A549 (cell line): ENCODE data around the gene STX16. TPM values are rescaled to one million over a fixed set of nuclear protein-coding genes. Genes with fewer than 3 reads are reported as not detected.
A peak's percentile ranks its signal among the peaks of the same experiment; 100 is the strongest.

Source experiments
- ATAC-seq, 2 experiments: fragments of 200-7000 bp in 1 of 2; fragments of >200 bp in 1 of 2; cut with Nextera tagmentation in 1 of 2; cut with Tn5 transposase in 1 of 2; 3 replicates each; pipeline versions ENCODE4 v1.8.0 to v1.9.1; 2018 to 2020; ENCODE audit warnings: mild to moderate bottlenecking in 1 of 2, moderate library complexity in 1 of 2
- CTCF ChIA-PET: fragments of 300-600 bp; sonication (Branson Sonifier 250); formaldehyde crosslinking; extraction: SDS; loops from one replicate; lab custom pipeline; 2021; ENCODE audit warnings: antibody characterized with exemption, inconsistent platforms; lab: Yijun Ruan, JAX
- POLR2A ChIA-PET: fragments of 350-600 bp; formaldehyde crosslinking; extraction: SDS; loops from one replicate; lab custom pipeline; 2021; ENCODE audit warnings: antibody characterized with exemption, inconsistent platforms; lab: Yijun Ruan, JAX
- DNase-seq, 2 experiments: peaks; one replicate each; pipeline versions ENCODE4 v3.0.0 to v3.0.0-alpha.2; 2011 to 2016; ENCODE audit warnings: low read depth in 1 of 2, low spot score in 1 of 2
- FAIRE-seq: peaks from 2 replicates; lab custom pipeline; 2011; peaks lifted over from hg19 to GRCh38; lab: Jason Lieb, UNC
- H3K27ac ChIP-seq, 2 experiments: fragments of >200 bp; sonication (Bioruptor Twin); formaldehyde crosslinking; 3 replicates each; pipeline ENCODE4 v1.5.1; 2016 to 2017
- H3K4me1 ChIP-seq: fragments of >200 bp; sonication (Bioruptor Twin); formaldehyde crosslinking; 3 replicates; pipeline ENCODE4 v1.6.1; 2016
- H3K4me2 ChIP-seq: fragments of >200 bp; sonication (Bioruptor Twin); formaldehyde crosslinking; 3 replicates; pipeline ENCODE4 v1.6.1; 2016
- H3K4me3 ChIP-seq: fragments of >200 bp; sonication (Bioruptor Twin); formaldehyde crosslinking; 3 replicates; pipeline ENCODE4 v1.5.1; 2016
- H3K9me3 ChIP-seq: fragments of >200 bp; sonication (Bioruptor Twin); formaldehyde crosslinking; 3 replicates; pipeline ENCODE4 v1.6.1; 2016
- ATOH8 ChIP-seq: fragments of 250-450 bp; sonication (Bioruptor Pico); IDR thresholded peaks from 2 replicates; pipeline ENCODE4 v1.5.0; 2020; ENCODE audit warnings: low read depth, mild to moderate bottlenecking, moderate library complexity
- CEBPB ChIP-seq, 2 experiments: fragments of >200 bp in 1 of 2; sonication (Bioruptor Twin) in 1 of 2; formaldehyde crosslinking in 1 of 2; IDR thresholded peaks; 2 replicates each; pipeline ENCODE4 v1.6.1; 2012 to 2016
- CHD4 ChIP-seq: fragments of 200-600 bp; sonication (generic); IDR thresholded peaks from 2 replicates; pipeline ENCODE4 v1.6.1; 2016; ENCODE audit warnings: antibody characterized with exemption, mild to moderate bottlenecking, borderline replicate concordance
- ELK1 ChIP-seq: fragments of 150-350 bp; IDR thresholded peaks from 2 replicates; pipeline ENCODE4 v1.6.1; 2014; ENCODE audit warnings: low read depth, mild to moderate bottlenecking, low read length
- HDAC2 ChIP-seq: fragments of 200-600 bp; sonication (generic); IDR thresholded peaks from 2 replicates; pipeline ENCODE4 v1.6.1; 2016
- HES2 ChIP-seq: fragments of >200 bp; sonication (Bioruptor Twin); formaldehyde crosslinking; IDR thresholded peaks from 2 replicates; pipeline ENCODE4 v1.6.1; 2016
- HOXA7 ChIP-seq: fragments of 250-450 bp; sonication (Bioruptor Pico); IDR thresholded peaks from 2 replicates; pipeline ENCODE4 v1.5.0; 2020; ENCODE audit warnings: mild to moderate bottlenecking, moderate library complexity
- JUNB ChIP-seq: fragments of >200 bp; sonication (Bioruptor Twin); formaldehyde crosslinking; IDR thresholded peaks from 2 replicates; pipeline ENCODE4 v1.6.1; 2016
- MYC ChIP-seq: IDR thresholded peaks from 2 replicates; pipeline ENCODE4 v1.6.1; 2012; ENCODE audit warnings: mild to moderate bottlenecking, inconsistent platforms, low read length, improper control_type of control experiment, borderline replicate concordance
- NPAS2 ChIP-seq: fragments of 250-450 bp; sonication (Bioruptor Pico); IDR thresholded peaks from 2 replicates; pipeline ENCODE4 v1.8.0; 2022; ENCODE audit warnings: mild to moderate bottlenecking, moderate library complexity, borderline replicate concordance
- NR3C1 ChIP-seq: fragments of >200 bp; sonication (Bioruptor Twin); formaldehyde crosslinking; IDR thresholded peaks from 3 replicates; pipeline ENCODE4 v1.6.1; 2017
- RAD21 ChIP-seq, 2 experiments: fragments of >200 bp in 1 of 2; sonication (Bioruptor Twin) in 1 of 2; formaldehyde crosslinking in 1 of 2; IDR thresholded peaks in 1 of 2; conservative IDR thresholded peaks in 1 of 2; 2 replicates in 1 of 2; 3 replicates in 1 of 2; pipeline ENCODE4 v1.6.1; 2012 to 2018; ENCODE audit warnings: inconsistent platforms in 1 of 2
- RCOR1 ChIP-seq: fragments of 150-350 bp; IDR thresholded peaks from 2 replicates; pipeline ENCODE4 v1.6.1; 2014; ENCODE audit warnings: antibody characterized with exemption, low read length, low read depth
- REST ChIP-seq: fragments of 200-600 bp; sonication (generic); IDR thresholded peaks from 2 replicates; pipeline ENCODE4 v1.6.1; 2016; ENCODE audit warnings: antibody characterized with exemption, mild to moderate bottlenecking, moderate library complexity
- RFX5 ChIP-seq: fragments of 450-650 bp; IDR thresholded peaks from 2 replicates; pipeline ENCODE4 v1.7.1; 2014; ENCODE audit warnings: antibody characterized with exemption, mild to moderate bottlenecking, moderate library complexity
- TFCP2L1 ChIP-seq: fragments of 250-450 bp; sonication (Bioruptor Pico); IDR thresholded peaks from 2 replicates; pipeline ENCODE4 v1.5.0; 2021; ENCODE audit warnings: mild to moderate bottlenecking
- TP53 ChIP-seq: fragments of 250-450 bp; sonication (Bioruptor Pico); IDR thresholded peaks from 2 replicates; pipeline ENCODE4 v1.5.0; 2021; ENCODE audit warnings: mild to moderate bottlenecking, moderate library complexity
- whole genome bisulfite sequencing: methylation state at CpG from one replicate; pipeline ENCODE4 v1.1.6; 2017; ENCODE audit errors: missing lambda C conversion rate; 5-methylcytosine and 5-hydroxymethylcytosine counted together
- polyA plus RNA-seq, 4 experiments: library from polyadenylated mRNA; depleted of rRNA in 3 of 4; stranded (reverse); fragments of >200 nt; fragmentation: RNase III in 1 of 4; extraction: RNeasy Plus Mini Kit Qiagen cat#74134 plus additional on column Dnase treatment in 1 of 4; gene quantifications; 2 replicates in 3 of 4; 3 replicates in 1 of 4; pipeline ENCODE4 v1.2.3, GENCODE V29; 2011 to 2017

STX16 gene
- polyA plus RNA-seq, 2 of the 4 experiments (the other 2 are of a cell fraction) = 68.5 to 71.6 TPM

GRCh38 chr20:58634059-58634458, 17.0 kb upstream of the STX16 start:
- DNase-seq (no peak), ATAC-seq (no peak)
- CTCF ChIA-PET = interaction anchor here (1.2 to 1.3 kb wide), 2 partner anchors 11 to 17 kb away, joined by 3 to 4 read pairs; partner anchors contain the start of gene STX16
- WGBS = 93% methylated on average over 17 of the region's 17 CpGs
- H3K4me3 ChIP-seq = no peak overlapping the region
- TF ChIP-seq TFCP2L1 (CRISPR knock-in tag) = no peak
- TF ChIP-seq REST = no peak
- TF ChIP-seq ATOH8 = no peak
- TF ChIP-seq, all 56 proteins: peak for 0
- Histone ChIP-seq H3K27ac (no peak overlapping the region), H3K4me2 (no peak overlapping the region), H3K4me1 (peaks cover 19% of the 10 kb centered on the region), H3K9me3 (no peaks in the 10 kb centered on the region)
- FAIRE-seq = no peak
- POLR2A ChIA-PET = no interaction called here

GRCh38 chr20:58634521-58635278, 16.4 kb upstream of the STX16 start:
- ChIA-PET CTCF (interaction anchor here (1.2 to 1.3 kb wide), 2 partner anchors 10 to 16 kb away, joined by 3 to 4 read pairs; partner anchors contain the start of gene STX16), POLR2A (no interaction called here)
- H3K4me1 ChIP-seq = peaks cover 12% of the 10 kb centered on the region
- FAIRE-seq = no peak
- no peak overlapping the region for H3K4me2 ChIP-seq
- H3K27ac ChIP-seq = peak overlapping the region in 1 of 2 experiments; percentile 4; a peak in 1 of 6 replicates
- WGBS = 84% methylated on average over 25 of the region's 26 CpGs
- TF ChIP-seq HES2 (no peak), CHD4 (no peak), JUNB (no peak), CEBPB (IDR thresholded peaks at IDR 0.05) (no peak)
- no peak overlapping the region for H3K4me3 ChIP-seq
- H3K9me3 ChIP-seq = no peaks in the 10 kb centered on the region
- DNase-seq = no peak
- no peak for ATAC-seq

- Histone ChIP-seq H3K4me1 (peaks cover 6% of the 10 kb centered on the region), H3K4me2 (no peak overlapping the region), H3K27ac (no peak overlapping the region; a peak in 1 of 6 replicates), H3K9me3 (no peaks in the 10 kb centered on the region), H3K4me3 (no peak overlapping the region)
- TF ChIP-seq NR3C1 = no peak
- TF ChIP-seq ELK1 = no peak
- no peak for TF ChIP-seq TP53 (CRISPR knock-in tag)
- TF ChIP-seq RCOR1 = no peak
- TF ChIP-seq NPAS2 (CRISPR knock-in tag) = no peak
- no peak for TF ChIP-seq HOXA7 (CRISPR knock-in tag)
- TF ChIP-seq TFCP2L1 (CRISPR knock-in tag) = no peak
- TF ChIP-seq REST = no peak
- no peak for TF ChIP-seq MYC
- no peak for TF ChIP-seq HDAC2
- no peak for TF ChIP-seq RFX5
- no peak for TF ChIP-seq RAD21 (conservative IDR thresholded peaks at IDR 0.05 in 1 of 2, IDR thresholded peaks at IDR 0.05 in 1 of 2)
- ChIA-PET CTCF (interaction anchor here (1.3 kb wide), 1 partner anchor 10 kb away, joined by 4 read pairs; no protein-coding TSS in a partner anchor), POLR2A (no interaction called here)
- no peak for FAIRE-seq
- DNase-seq = no peak
- WGBS = 71% methylated on average over 10 of the region's 11 CpGs
- ATAC-seq = no peak
Measured at GRCh38 chr20:58635279-58635665, 15.8 kb upstream of the STX16 start.
